Stimulated activated CD8-positive, alpha-beta memory T cell treated with anti-CD3 and anti-CD28 coated beads, Interleukin-4, amount 100 ng/mL, for 48 hours (primary cell): ENCODE results near the gene SORT1.

Experiments used
- DNase-seq: peaks from one replicate; pipeline ENCODE4 v3.0.0-alpha.2; 2020

Gene SORT1

GRCh38 chr1:109271458-109271857 is 126.3 kb downstream of the SORT1 start:
- no peak for DNase-seq

GRCh38 chr1:109270623-109271317 is 126.9 kb downstream of the SORT1 start:
- DNase-seq, result no peak

- no peak for DNase-seq
Observed at GRCh38 chr1:109269981-109270622, 127.6 kb downstream of the SORT1 start.

DNA sequence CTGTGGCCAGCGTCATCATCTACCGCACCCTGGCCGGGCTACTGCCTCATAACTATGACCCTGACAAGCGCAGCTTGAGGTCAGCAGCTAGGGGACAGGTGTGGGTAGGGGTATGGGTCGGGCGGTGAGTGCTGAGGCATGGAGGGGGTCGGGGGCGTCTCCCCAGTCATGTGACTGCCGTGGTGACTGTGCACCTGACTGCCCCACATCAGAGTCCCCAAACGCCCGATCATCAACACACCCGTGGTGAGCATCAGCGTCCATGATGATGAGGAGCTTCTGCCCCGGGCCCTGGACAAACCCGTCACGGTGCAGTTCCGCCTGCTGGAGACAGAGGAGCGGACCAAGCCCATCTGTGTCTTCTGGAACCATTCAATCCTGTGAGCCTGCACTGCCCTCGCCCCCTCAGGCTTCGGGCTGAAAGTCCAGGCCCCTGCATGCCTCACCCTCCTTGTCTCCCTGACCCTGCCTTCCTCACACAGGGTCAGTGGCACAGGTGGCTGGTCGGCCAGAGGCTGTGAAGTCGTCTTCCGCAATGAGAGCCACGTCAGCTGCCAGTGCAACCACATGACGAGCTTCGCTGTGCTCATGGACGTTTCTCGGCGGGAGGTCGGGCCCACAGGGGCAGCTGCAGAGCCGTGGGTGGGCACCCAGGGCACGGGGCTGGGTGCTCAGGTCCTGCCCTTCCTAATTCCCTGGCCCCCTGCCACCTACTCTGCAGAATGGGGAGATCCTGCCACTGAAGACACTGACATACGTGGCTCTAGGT is 128.3 kb downstream of the SORT1 start:
- no peak for DNase-seq

- DNase-seq, result no peak
Observed at GRCh38 chr1:109268431-109269211, 129.1 kb downstream of the SORT1 start.

- DNase-seq, result no peak
Observed at GRCh38 chr1:109267743-109268300, 129.9 kb downstream of the SORT1 start.

- no peak for DNase-seq
Observed at GRCh38 chr1:109266965-109267364, 130.8 kb downstream of the SORT1 start.

- DNase-seq, result no peak
Observed at GRCh38 chr1:109265741-109266330, 131.9 kb downstream of the SORT1 start.

DNA sequence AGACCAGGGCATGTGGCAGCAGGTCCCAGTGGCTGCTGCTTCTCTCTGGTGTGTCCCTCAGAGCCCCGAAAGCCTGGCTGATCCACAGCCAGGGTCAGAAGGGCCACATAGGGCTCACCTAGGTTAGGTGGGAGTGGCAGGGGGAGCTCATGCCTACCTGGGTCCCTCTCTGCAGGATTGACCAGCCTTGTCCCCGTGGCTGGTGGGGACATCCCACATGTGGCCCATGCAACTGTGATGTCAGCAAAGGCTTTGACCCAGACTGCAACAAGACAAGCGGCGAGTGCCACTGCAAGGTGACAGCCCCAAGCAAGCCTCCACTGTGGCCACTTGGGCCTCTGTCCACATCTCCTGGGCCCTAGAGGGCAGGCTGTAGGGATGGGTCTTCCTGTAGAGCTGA is 132.7 kb downstream of the SORT1 start:
- DNase-seq, result no peak

DNA sequence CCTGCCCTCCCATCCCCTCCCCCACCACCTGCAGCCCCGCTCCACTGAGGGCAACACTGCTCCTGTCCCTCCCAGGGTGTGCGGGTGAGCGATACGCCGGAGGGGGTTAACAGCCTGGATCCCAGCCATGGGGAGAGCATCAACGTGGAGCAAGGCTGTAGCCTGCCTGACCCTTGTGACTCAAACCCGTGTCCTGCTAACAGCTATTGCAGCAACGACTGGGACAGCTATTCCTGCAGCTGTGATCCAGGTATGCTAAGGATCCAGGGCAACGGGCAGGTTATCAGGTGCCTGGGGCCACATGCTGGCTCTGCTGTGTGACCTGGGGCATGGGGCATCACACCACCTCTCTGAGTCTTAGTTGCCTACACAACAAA is 133.4 kb downstream of the SORT1 start:
- DNase-seq, result no peak

GRCh38 chr1:109263597-109264378 is 133.9 kb downstream of the SORT1 start:
- DNase-seq, result peak; percentile 93

DNA sequence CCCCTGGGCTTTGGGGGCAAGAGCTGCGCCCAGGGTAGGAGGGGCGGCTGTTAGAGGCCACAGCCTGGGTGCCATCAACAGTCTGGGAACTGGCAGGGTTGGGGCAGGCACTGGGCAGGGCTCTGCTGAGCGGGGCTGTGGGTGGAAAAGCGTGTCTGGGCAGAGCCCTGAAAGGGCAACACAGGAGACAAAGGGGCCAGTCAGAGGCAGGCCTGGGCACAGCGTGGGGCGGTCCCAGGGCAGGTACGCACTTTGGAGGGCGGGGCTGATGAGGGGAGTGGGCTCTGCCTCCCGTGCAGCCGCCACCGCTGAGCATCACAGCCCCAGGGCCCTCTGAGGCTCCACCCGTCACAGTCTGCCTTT is 134.5 kb downstream of the SORT1 start:
- DNase-seq, result no peak

- no peak for DNase-seq
Observed at GRCh38 chr1:109262231-109263055, 135.3 kb downstream of the SORT1 start.

GRCh38 chr1:109261578-109261977 is 136.1 kb downstream of the SORT1 start:
- DNase-seq, result no peak

GRCh38 chr1:109261006-109261405 is 136.7 kb downstream of the SORT1 start:
- no peak for DNase-seq

- no peak for DNase-seq
Observed at GRCh38 chr1:109259674-109260557, 137.8 kb downstream of the SORT1 start.
